Karpas-422 (cell line): ENCODE data around the gene OR1S2. TPM values are rescaled to one million over a fixed set of nuclear protein-coding genes. Genes with fewer than 3 reads are reported as not detected.

ENCODE experiments used
- DNase-seq: peaks from one replicate; pipeline ENCODE4 v3.0.0-alpha.2; 2015
- H2AFZ ChIP-seq: fragments of 200-600 bp; sonication (generic); 2 replicates; pipeline ENCODE4 v1.6.1; 2014; ENCODE audit warnings: antibody characterized with exemption, low read length, mixed read lengths
- H3K27ac ChIP-seq: fragments of 200-600 bp; sonication (generic); 2 replicates; pipeline ENCODE4 v1.5.1; 2014; ENCODE audit warnings: mild to moderate bottlenecking, low read length, moderate library complexity
- H3K27me3 ChIP-seq: fragments of 200-600 bp; sonication (generic); 2 replicates; pipeline ENCODE4 v1.6.1; 2014; ENCODE audit warnings: low read length, mixed read lengths
- H3K36me3 ChIP-seq: fragments of 200-600 bp; sonication (generic); 2 replicates; pipeline ENCODE4 v1.6.1; 2014; ENCODE audit warnings: low read length, mixed read lengths; ENCODE audit not compliant: insufficient read depth
- H3K4me1 ChIP-seq: fragments of 200-600 bp; sonication (generic); 2 replicates; pipeline ENCODE4 v1.6.1; 2014; ENCODE audit warnings: mild to moderate bottlenecking, low read length, mixed read lengths
- H3K4me2 ChIP-seq: fragments of 200-600 bp; sonication (generic); 2 replicates; pipeline ENCODE4 v1.6.1; 2014; ENCODE audit warnings: low read length, low read depth, mild to moderate bottlenecking; ENCODE audit not compliant: poor library complexity, severe bottlenecking
- H3K4me3 ChIP-seq: fragments of 200-600 bp; sonication (generic); 2 replicates; pipeline ENCODE4 v1.5.1; 2014; ENCODE audit warnings: mild to moderate bottlenecking, antibody characterized with exemption, low read length, mixed read lengths
- H3K79me2 ChIP-seq: fragments of 200-600 bp; sonication (generic); 2 replicates; pipeline ENCODE4 v1.6.1; 2014; ENCODE audit warnings: mild to moderate bottlenecking, low read length, mixed read lengths
- H3K9ac ChIP-seq: fragments of 200-600 bp; sonication (generic); 2 replicates; pipeline ENCODE4 v1.6.0; 2014; ENCODE audit warnings: low read length
- H3K9me2 ChIP-seq: fragments of 200-600 bp; sonication (generic), shearing (Covaris generic); replicated peaks from 2 replicates; pipeline ENCODE4 v1.6.0; 2014; ENCODE audit warnings: mild to moderate bottlenecking, low read length, moderate library complexity; ENCODE audit not compliant: insufficient read depth
- H3K9me3 ChIP-seq: fragments of 300-700, 200-600 bp; sonication (generic); 2 replicates; pipeline ENCODE4 v1.6.1; 2014; ENCODE audit warnings: low read length, mixed read lengths
- H4K20me1 ChIP-seq: fragments of 200-600 bp; sonication (generic); 2 replicates; pipeline ENCODE4 v1.6.1; 2014; ENCODE audit warnings: mild to moderate bottlenecking, antibody characterized with exemption, low read length, low read depth; ENCODE audit not compliant: insufficient read depth
- total RNA-seq: library from RNA; depleted of rRNA; stranded (reverse); fragments of >200 nt; shearing (Covaris generic); gene quantifications from 2 replicates; pipeline ENCODE4 v1.2.3, GENCODE V29; 2014; ENCODE audit warnings: low replicate concordance; rRNA removed

The OR1S2 gene
- total RNA-seq, 1 experiment from 2014 or later = not detected

GRCh38 chr11:58164990-58165389, 39.0 kb downstream of the OR1S2 start:
- no peaks in the 10 kb centered on the region for H4K20me1 ChIP-seq
- DNase-seq = no peak
- no peak overlapping the region for H3K4me2 ChIP-seq
- H3K9me2 ChIP-seq = no peaks in the 10 kb centered on the region
- H3K36me3 ChIP-seq = no peaks in the 10 kb centered on the region
- no peaks in the 10 kb centered on the region for H3K4me1 ChIP-seq
- no peaks in the 10 kb centered on the region for H3K79me2 ChIP-seq
- no peak overlapping the region for H3K27ac ChIP-seq
- no peak overlapping the region for H2AFZ ChIP-seq
- H3K9ac ChIP-seq = no peak overlapping the region
- H3K9me3 ChIP-seq = no peaks in the 10 kb centered on the region
- peaks cover 3% of the 10 kb centered on the region; the same call in 1 of the 2 replicates for H3K27me3 ChIP-seq
- H3K4me3 ChIP-seq = no peak overlapping the region

GRCh38 chr11:58164389-58164788, 39.6 kb downstream of the OR1S2 start:
- Histone ChIP-seq H3K27me3 (peaks cover 5% of the 10 kb centered on the region; the same call in 1 of the 2 replicates), H4K20me1 (no peaks in the 10 kb centered on the region), H3K4me1 (no peaks in the 10 kb centered on the region), H3K4me3 (no peak overlapping the region), H3K9me2 (no peaks in the 10 kb centered on the region), H2AFZ (no peak overlapping the region), H3K9me3 (no peaks in the 10 kb centered on the region), H3K79me2 (no peaks in the 10 kb centered on the region), H3K36me3 (no peaks in the 10 kb centered on the region), H3K4me2 (no peak overlapping the region), H3K9ac (no peak overlapping the region), H3K27ac (no peak overlapping the region)
- no peak for DNase-seq

Other genes starting within 250 kb of the OR1S2 start
- gene OR9Q1, start 180.3 kb downstream of the OR1S2 start, total RNA-seq = not detected in 2 replicates
- not detected in 2 replicates for gene OR6Q1, start 173.2 kb downstream of the OR1S2 start, total RNA-seq
- not detected in 2 replicates for gene OR9I1, start 78.6 kb downstream of the OR1S2 start, total RNA-seq
- not detected in 2 replicates for gene OR9Q2, start 15.1 kb downstream of the OR1S2 start, total RNA-seq
- not detected in 2 replicates for gene OR1S1, start 8.6 kb upstream of the OR1S2 start, total RNA-seq
- not detected in 2 replicates for gene OR10Q1, start 24.8 kb upstream of the OR1S2 start, total RNA-seq
- gene OR10W1, start 64.1 kb upstream of the OR1S2 start, total RNA-seq = not detected in 2 replicates
- gene OR5B17, start 154.9 kb upstream of the OR1S2 start, total RNA-seq = not detected in 2 replicates
- not detected in 2 replicates for gene OR5B3, start 202.7 kb upstream of the OR1S2 start, total RNA-seq
- not detected in 2 replicates for gene OR5B2, start 224.0 kb upstream of the OR1S2 start, total RNA-seq
- 0.26 TPM in 1 of 2 replicates, not detected in the other for gene OR5B12, start 238.1 kb upstream of the OR1S2 start, total RNA-seq